Trophoblast cell (in vitro differentiated cells and primary cell): Measurements from ENCODE around the gene HMGXB3.

ENCODE experiments used
- DNase-seq, 2 donors: peaks; one replicate each; pipeline ENCODE4 v3.0.0-alpha.2; 2016
- H2AFZ ChIP-seq: 2 replicates; pipeline ENCODE4 v1.6.1; 2013; ENCODE audit warnings: low read length, moderate library complexity, mild to moderate bottlenecking; ENCODE audit not compliant: insufficient read depth, poor library complexity
- H2AK5ac ChIP-seq: 2 replicates; pipeline ENCODE4 v1.6.1; 2013; ENCODE audit warnings: mild to moderate bottlenecking, low read length
- H2BK120ac ChIP-seq: 2 replicates; pipeline ENCODE4 v1.6.1; 2013; ENCODE audit warnings: low read length, mild to moderate bottlenecking, moderate library complexity; ENCODE audit not compliant: insufficient read depth, poor library complexity
- H2BK12ac ChIP-seq: 2 replicates; pipeline ENCODE4 v1.6.1; 2013; ENCODE audit warnings: mild to moderate bottlenecking, low read length, moderate library complexity
- H2BK5ac ChIP-seq: 2 replicates; pipeline ENCODE4 v1.6.1; 2013; ENCODE audit warnings: low read length, low read depth, moderate library complexity, mild to moderate bottlenecking; ENCODE audit not compliant: poor library complexity
- H3K14ac ChIP-seq: 2 replicates; pipeline ENCODE4 v1.6.1; 2013; ENCODE audit warnings: mild to moderate bottlenecking, low read length
- H3K18ac ChIP-seq: 2 replicates; pipeline ENCODE4 v1.6.1; 2013; ENCODE audit warnings: mild to moderate bottlenecking, low read length
- H3K23ac ChIP-seq: 2 replicates; pipeline ENCODE4 v1.6.1; 2013; ENCODE audit warnings: low read length
- H3K27ac ChIP-seq: 2 replicates; pipeline ENCODE4 v1.5.1; 2013; ENCODE audit warnings: low read depth, mild to moderate bottlenecking, inconsistent platforms, low read length, moderate library complexity
- H3K27me3 ChIP-seq: 2 replicates; pipeline ENCODE4 v1.6.1; 2013; ENCODE audit warnings: inconsistent platforms, mild to moderate bottlenecking, low read length, moderate library complexity; ENCODE audit not compliant: insufficient read depth
- H3K36me3 ChIP-seq, 2 experiments: 1 replicate in 1 of 2; 2 replicates in 1 of 2; pipeline ENCODE4 v1.6.1; 2013; ENCODE audit warnings: low read length in 2 of 2, mild to moderate bottlenecking in 2 of 2, moderate library complexity in 1 of 2; ENCODE audit not compliant: insufficient read depth in 2 of 2, control insufficient read depth in 1 of 2
- H3K4ac ChIP-seq: 2 replicates; pipeline ENCODE4 v1.6.1; 2013; ENCODE audit warnings: low read depth, mild to moderate bottlenecking, low read length, moderate library complexity
- H3K4me1 ChIP-seq, 2 experiments: 1 replicate in 1 of 2; 2 replicates in 1 of 2; pipeline ENCODE4 v1.6.1; 2013; ENCODE audit warnings: low read length in 2 of 2, mild to moderate bottlenecking in 2 of 2, moderate library complexity in 1 of 2; ENCODE audit not compliant: insufficient read depth in 2 of 2, control insufficient read depth in 1 of 2
- H3K4me2 ChIP-seq: 2 replicates; pipeline ENCODE4 v1.6.1; 2013; ENCODE audit warnings: inconsistent platforms, mild to moderate bottlenecking, low read length, moderate library complexity
- H3K4me3 ChIP-seq: 2 replicates; pipeline ENCODE4 v1.5.1; 2013; ENCODE audit warnings: mild to moderate bottlenecking, low read depth, low read length, inconsistent platforms
- H3K79me1 ChIP-seq: one replicate; pipeline ENCODE4 v1.6.1; 2013; ENCODE audit warnings: low read length
- H3K79me2 ChIP-seq: 2 replicates; pipeline ENCODE4 v1.6.1; 2013; ENCODE audit warnings: low read length, mild to moderate bottlenecking; ENCODE audit not compliant: control insufficient read depth, insufficient read depth, poor library complexity
- H3K9ac ChIP-seq: 2 replicates; pipeline ENCODE4 v1.6.1; 2013; ENCODE audit warnings: mild to moderate bottlenecking, low read length
- H3K9me3 ChIP-seq: 2 replicates; pipeline ENCODE4 v1.6.1; 2013; ENCODE audit warnings: low read depth, mild to moderate bottlenecking, control low read depth, inconsistent platforms, low read length; ENCODE audit not compliant: insufficient read depth
- H4K12ac ChIP-seq: 2 replicates; pipeline ENCODE4 v1.6.1; 2013; ENCODE audit warnings: low read depth, mild to moderate bottlenecking, low read length, moderate library complexity
- H4K8ac ChIP-seq: 2 replicates; pipeline ENCODE4 v1.6.1; 2013; ENCODE audit warnings: low read depth, mild to moderate bottlenecking, low read length, moderate library complexity
- H4K91ac ChIP-seq: one replicate; pipeline ENCODE4 v1.6.1; 2013; ENCODE audit warnings: low read depth, mild to moderate bottlenecking, low read length, moderate library complexity
- WGBS: extraction: QIAGEN DNeasy Blood & Tissue Kit; methylation state at CpG from one replicate; pipeline ENCODE4 v1.1.7; 2013; ENCODE audit warnings: missing lambda C conversion rate; ENCODE audit not compliant: insufficient read length, insufficient coverage; ENCODE audit errors: extremely low coverage; 5-methylcytosine and 5-hydroxymethylcytosine counted together

The HMGXB3 gene

GRCh38 chr5:149998281-149998680, 2.3 kb upstream of the HMGXB3 start:
- no peak overlapping the region for H2BK5ac ChIP-seq
- no peak overlapping the region for H3K4me2 ChIP-seq
- no peak overlapping the region for H3K14ac ChIP-seq
- H2AK5ac ChIP-seq = no peak overlapping the region
- peaks cover 0 to 3% of the 10 kb centered on the region in 2 experiments for H3K36me3 ChIP-seq
- peaks cover 10% of the 10 kb centered on the region for H3K79me2 ChIP-seq
- no CpG with 5 or more reads among the region's 3 CpGs for WGBS
- no peak overlapping the region for H2AFZ ChIP-seq
- no peak overlapping the region for H2BK12ac ChIP-seq
- H3K23ac ChIP-seq = no peak overlapping the region
- no peak overlapping the region for H3K4ac ChIP-seq
- no peak overlapping the region for H3K18ac ChIP-seq
- no peaks in the 10 kb centered on the region for H3K9me3 ChIP-seq
- no peak overlapping the region for H4K12ac ChIP-seq
- peak; percentile 81 to 89 for DNase-seq
- peaks cover 14% of the 10 kb centered on the region for H3K79me1 ChIP-seq
- H2BK120ac ChIP-seq = no peak overlapping the region
- H4K91ac ChIP-seq = no peak overlapping the region
- H3K4me1 ChIP-seq = peaks cover 8 to 16% of the 10 kb centered on the region in 2 experiments
- H3K27ac ChIP-seq = no peak overlapping the region
- H3K9ac ChIP-seq = no peak overlapping the region
- H4K8ac ChIP-seq = no peak overlapping the region
- H3K27me3 ChIP-seq = no peaks in the 10 kb centered on the region
- no peak overlapping the region for H3K4me3 ChIP-seq

GRCh38 chr5:149999359-149999758, 1.2 kb upstream of the HMGXB3 start:
- peaks cover 2 to 3% of the 10 kb centered on the region in 2 experiments for H3K36me3 ChIP-seq
- H3K9ac ChIP-seq = no peak overlapping the region
- no peak overlapping the region for H3K4me3 ChIP-seq
- no peak overlapping the region for H4K91ac ChIP-seq
- peaks cover 10 to 17% of the 10 kb centered on the region in 2 experiments for H3K4me1 ChIP-seq
- H3K79me2 ChIP-seq = peaks cover 12% of the 10 kb centered on the region
- no peak overlapping the region for H2AK5ac ChIP-seq
- peak overlapping the region; percentile 25 for H4K8ac ChIP-seq
- H2BK120ac ChIP-seq = no peak overlapping the region
- H4K12ac ChIP-seq = no peak overlapping the region
- H3K4me2 ChIP-seq = peak overlapping the region; percentile 75
- no peak overlapping the region for H2AFZ ChIP-seq
- H3K4ac ChIP-seq = no peak overlapping the region
- H3K23ac ChIP-seq = no peak overlapping the region
- DNase-seq = peak in 1 of 2 donors; percentile 31
- no peak overlapping the region for H3K14ac ChIP-seq
- no peak overlapping the region for H2BK5ac ChIP-seq
- no CpG with 5 or more reads among the region's 3 CpGs for WGBS
- H3K9me3 ChIP-seq = no peaks in the 10 kb centered on the region
- no peak overlapping the region for H3K18ac ChIP-seq
- no peak overlapping the region for H2BK12ac ChIP-seq
- peaks cover 14% of the 10 kb centered on the region for H3K79me1 ChIP-seq
- H3K27ac ChIP-seq = no peak overlapping the region
- H3K27me3 ChIP-seq = no peaks in the 10 kb centered on the region

- Histone ChIP-seq H2BK5ac (peak overlapping the region; percentile 21), H3K4me1 (peaks cover 10 to 17% of the 10 kb centered on the region in 2 experiments), H4K8ac (peak overlapping the region; percentile 73), H4K12ac (peak overlapping the region; percentile 56), H2BK12ac (no peak overlapping the region), H3K79me2 (peaks cover 12% of the 10 kb centered on the region), H3K18ac (peak overlapping the region; percentile 42), H3K9me3 (no peaks in the 10 kb centered on the region), H3K4me2 (peak overlapping the region; percentile 75), H3K9ac (peak overlapping the region; percentile 38), H2BK120ac (peak overlapping the region; percentile 2), H4K91ac (peak overlapping the region; percentile 70), H3K79me1 (peaks cover 14% of the 10 kb centered on the region), H3K14ac (peak overlapping the region; percentile 38), H3K36me3 (peaks cover 2 to 3% of the 10 kb centered on the region in 2 experiments), H2AFZ (peak overlapping the region; percentile 30), H3K27me3 (no peaks in the 10 kb centered on the region), H3K27ac (peak overlapping the region; percentile 50), H3K4ac (no peak overlapping the region), H3K23ac (no peak overlapping the region), H2AK5ac (no peak overlapping the region), H3K4me3 (peak overlapping the region; percentile 97)
- DNase-seq = no peak
- WGBS = no CpG with 5 or more reads among the region's 7 CpGs
Observed at GRCh38 chr5:149999866-150000255, 678 bp upstream of the HMGXB3 start.

GRCh38 chr5:150000990-150001659, 586 bp downstream of the HMGXB3 start:
- Histone ChIP-seq H3K27me3 (no peaks in the 10 kb centered on the region), H2AFZ (peak overlapping the region; percentile 72), H4K91ac (peak overlapping the region; percentile 89), H3K79me1 (peaks cover 14% of the 10 kb centered on the region), H3K27ac (peak overlapping the region; percentile 50), H2AK5ac (peak overlapping the region; percentile 33), H2BK120ac (peak overlapping the region; percentile 40), H3K4me2 (peak overlapping the region; percentile 75), H2BK5ac (peak overlapping the region; percentile 75), H4K12ac (peak overlapping the region; percentile 56), H3K18ac (peak overlapping the region; percentile 25), H3K4ac (peak overlapping the region; percentile 96), H3K9me3 (no peaks in the 10 kb centered on the region), H3K79me2 (peaks cover 12% of the 10 kb centered on the region), H3K4me1 (peaks cover 4 to 10% of the 10 kb centered on the region in 2 experiments), H3K14ac (peak overlapping the region; percentile 71), H3K36me3 (peaks cover 3 to 4% of the 10 kb centered on the region in 2 experiments), H3K4me3 (peak overlapping the region; percentile 97), H3K9ac (peak overlapping the region; percentile 99), H4K8ac (peak overlapping the region; percentile 91), H3K23ac (peak overlapping the region; percentile 29), H2BK12ac (no peak overlapping the region)
- DNase-seq = peak; percentile 64 to 77
- no CpG with 5 or more reads among the region's 44 CpGs for WGBS
